H1 (cell line): ENCODE results near the gene NAP1L1. TPM values are rescaled to one million over a fixed set of nuclear protein-coding genes. Genes with fewer than 3 reads are reported as not detected.

ENCODE experiments used
- ASH2L ChIP-seq: fragments of 200-600, 300-600 bp; sonication (generic); IDR thresholded peaks from one replicate; pipeline ENCODE4 v1.7.1; 2017; ENCODE audit warnings: low read length
- ATF2 ChIP-seq: IDR thresholded peaks from 2 replicates; pipeline ENCODE4 v1.6.1; 2012; ENCODE audit warnings: low read length, inconsistent platforms
- CHD1 ChIP-seq: IDR thresholded peaks from 2 replicates; pipeline ENCODE4 v1.6.1; 2012; ENCODE audit warnings: low read depth, low read length, improper control_type of control experiment
- CREB1 ChIP-seq: IDR thresholded peaks from 2 replicates; pipeline ENCODE4 v1.6.1; 2012; ENCODE audit warnings: inconsistent platforms
- CTBP2 ChIP-seq: IDR thresholded peaks from 2 replicates; pipeline ENCODE4 v1.7.0; 2011; ENCODE audit warnings: borderline replicate concordance, mild to moderate bottlenecking, moderate library complexity, mixed read lengths, low read length; ENCODE audit not compliant: insufficient read depth, insufficient read length
- EP300 ChIP-seq, 2 experiments: IDR thresholded peaks; 1 replicate in 1 of 2; 2 replicates in 1 of 2; pipeline ENCODE4 v1.6.1; 2011 to 2012; ENCODE audit warnings: low read depth in 2 of 2, low read length in 2 of 2, mild to moderate bottlenecking in 2 of 2, borderline replicate concordance in 1 of 2, inconsistent platforms in 1 of 2, moderate library complexity in 1 of 2
- EZH2 ChIP-seq: fragments of 200-600 bp; sonication (generic); IDR thresholded peaks from 2 replicates; pipeline ENCODE4 v1.7.1; 2012; ENCODE audit warnings: low read depth, mild to moderate bottlenecking, moderate library complexity, low read length, inconsistent platforms; ENCODE audit not compliant: severe bottlenecking
- FOSL1 ChIP-seq: IDR thresholded peaks from 2 replicates; pipeline ENCODE4 v1.6.1; 2011; ENCODE audit warnings: mild to moderate bottlenecking, low read depth, low read length, moderate library complexity; ENCODE audit not compliant: insufficient read depth
- GABPA ChIP-seq: IDR thresholded peaks from 2 replicates; pipeline ENCODE4 v1.6.1; 2011; ENCODE audit warnings: mild to moderate bottlenecking, low read length, moderate library complexity, borderline replicate concordance; ENCODE audit not compliant: insufficient read depth
- GTF2F1 ChIP-seq: IDR thresholded peaks from 2 replicates; pipeline ENCODE4 v1.6.1; 2012; ENCODE audit warnings: low read depth, low read length, improper control_type of control experiment, borderline replicate concordance
- HDAC6 ChIP-seq: IDR thresholded peaks from one replicate; pipeline ENCODE4 v1.7.1; 2012; ENCODE audit warnings: low read depth, mild to moderate bottlenecking, inconsistent platforms, low read length, moderate library complexity
- JUND ChIP-seq: IDR thresholded peaks from 2 replicates; pipeline ENCODE4 v1.6.1; 2011; ENCODE audit warnings: mild to moderate bottlenecking, improper control_type of control experiment, low read length
- PHF8 ChIP-seq: fragments of 200-600 bp; sonication (generic); conservative IDR thresholded peaks from 2 replicates; pipeline ENCODE4 v1.7.1; 2012; ENCODE audit warnings: low read depth, mild to moderate bottlenecking, inconsistent platforms, low read length, moderate library complexity
- POLR2AphosphoS5 ChIP-seq: IDR thresholded peaks from 2 replicates; pipeline ENCODE4 v1.6.1; 2011; ENCODE audit warnings: low read depth, low read length
- POU5F1 ChIP-seq: IDR thresholded peaks from 2 replicates; pipeline ENCODE4 v1.6.1; 2011; ENCODE audit warnings: low read depth, mild to moderate bottlenecking, low read length, moderate library complexity
- RNF2 ChIP-seq: fragments of 200-900, 300-1000 bp; sonication (generic); IDR thresholded peaks from 2 replicates; pipeline ENCODE4 v1.7.1; 2016; ENCODE audit warnings: borderline replicate concordance, low read depth, mild to moderate bottlenecking, antibody characterized with exemption, low read length; ENCODE audit not compliant: poor library complexity, severe bottlenecking; ENCODE audit errors: missing control alignments
- RXRA ChIP-seq: IDR thresholded peaks from 2 replicates; pipeline ENCODE4 v1.6.1; 2011; ENCODE audit warnings: low read depth, mild to moderate bottlenecking, low read length, moderate library complexity; ENCODE audit not compliant: insufficient read depth
- SRF ChIP-seq: IDR thresholded peaks from 2 replicates; pipeline ENCODE4 v1.6.1; 2011; ENCODE audit warnings: mild to moderate bottlenecking, low read depth, low read length, moderate library complexity
- TAF1 ChIP-seq: IDR thresholded peaks from 2 replicates; pipeline ENCODE4 v1.6.1; 2011; ENCODE audit warnings: mild to moderate bottlenecking, low read depth, low read length
- USF2 ChIP-seq: IDR thresholded peaks from 2 replicates; pipeline ENCODE4 v1.6.1; 2011; ENCODE audit warnings: low read length, improper control_type of control experiment
- polyA plus RNA-seq, 7 experiments: library from polyadenylated mRNA; depleted of rRNA in 3 of 7; stranded (reverse) in 5 of 7; unstranded in 2 of 7; fragments of >200 nt in 5 of 7; fragments of 200-250 nt in 2 of 7; gene quantifications; 1 replicate in 5 of 7; 2 replicates in 1 of 7; 4 replicates in 1 of 7; pipeline versions ENCODE4 v1.2.1 to v1.2.3, GENCODE V29; 2011 to 2013; ENCODE audit warnings: missing spikeins in 2 of 7, mixed read lengths in 2 of 7
- total RNA-seq: library from RNA; stranded (reverse); fragmentation: NEBNext Ultra II Directional; extraction: Animal tissue kit (Norgen Biotek cat#: 25700); gene quantifications from 2 replicates; pipeline ENCODE4 v1.2.1, GENCODE V29; 2021

Gene NAP1L1
- total and polyA plus RNA-seq, 2 of the 8 experiments (the other 6 are each of a cell fraction or from before 2014, with no cell fraction given) = 202 to 1,159 TPM

GRCh38 chr12:76084863-76085519 is 506 bp upstream of the NAP1L1 start (continued):
- TF ChIP-seq POLR2AphosphoS5 = no peak
- no peak for TF ChIP-seq ATF2
- TF ChIP-seq JUND = no peak
- TF ChIP-seq HDAC6 = no peak
- no peak for TF ChIP-seq RXRA
- TF ChIP-seq RNF2 = no peak
- no peak for TF ChIP-seq CTBP2
- no peak for TF ChIP-seq EP300 (IDR thresholded peaks at IDR 0.05; ENCODE audit: borderline replicate concordance in 1 of 2, low read depth in 2 of 2, low read length in 2 of 2)
- no peak for TF ChIP-seq SRF
- TF ChIP-seq POU5F1 = no peak
- TF ChIP-seq USF2 = no peak
- no peak for TF ChIP-seq CREB1
- TF ChIP-seq TAF1 = no peak
- TF ChIP-seq CHD1 = no peak
- TF ChIP-seq EZH2 = no peak
- no peak for TF ChIP-seq PHF8
- no peak for TF ChIP-seq GABPA
- TF ChIP-seq FOSL1 = no peak
- no peak for TF ChIP-seq ASH2L
- no peak for TF ChIP-seq GTF2F1
